Karpas-422 (cell line): ENCODE results near the gene TRIM43. TPM values are rescaled to one million over a fixed set of nuclear protein-coding genes. Genes with fewer than 3 reads are reported as not detected.
"Not testable (repeated sequence)": the region's sequence is repeated elsewhere in the genome, so short reads cannot be mapped to it uniquely, and the experiment has no call there.

Experiments used
- DNase-seq: peaks from one replicate; pipeline ENCODE4 v3.0.0-alpha.2; 2015
- H2AFZ ChIP-seq: fragments of 200-600 bp; sonication (generic); 2 replicates; pipeline ENCODE4 v1.6.1; 2014; ENCODE audit warnings: antibody characterized with exemption, low read length, mixed read lengths
- H3K27ac ChIP-seq: fragments of 200-600 bp; sonication (generic); 2 replicates; pipeline ENCODE4 v1.5.1; 2014; ENCODE audit warnings: mild to moderate bottlenecking, low read length, moderate library complexity
- H3K27me3 ChIP-seq: fragments of 200-600 bp; sonication (generic); 2 replicates; pipeline ENCODE4 v1.6.1; 2014; ENCODE audit warnings: low read length, mixed read lengths
- H3K36me3 ChIP-seq: fragments of 200-600 bp; sonication (generic); 2 replicates; pipeline ENCODE4 v1.6.1; 2014; ENCODE audit warnings: low read length, mixed read lengths; ENCODE audit not compliant: insufficient read depth
- H3K4me1 ChIP-seq: fragments of 200-600 bp; sonication (generic); 2 replicates; pipeline ENCODE4 v1.6.1; 2014; ENCODE audit warnings: mild to moderate bottlenecking, low read length, mixed read lengths
- H3K4me2 ChIP-seq: fragments of 200-600 bp; sonication (generic); 2 replicates; pipeline ENCODE4 v1.6.1; 2014; ENCODE audit warnings: low read length, low read depth, mild to moderate bottlenecking; ENCODE audit not compliant: poor library complexity, severe bottlenecking
- H3K4me3 ChIP-seq: fragments of 200-600 bp; sonication (generic); 2 replicates; pipeline ENCODE4 v1.5.1; 2014; ENCODE audit warnings: mild to moderate bottlenecking, antibody characterized with exemption, low read length, mixed read lengths
- H3K79me2 ChIP-seq: fragments of 200-600 bp; sonication (generic); 2 replicates; pipeline ENCODE4 v1.6.1; 2014; ENCODE audit warnings: mild to moderate bottlenecking, low read length, mixed read lengths
- H3K9ac ChIP-seq: fragments of 200-600 bp; sonication (generic); 2 replicates; pipeline ENCODE4 v1.6.0; 2014; ENCODE audit warnings: low read length
- H3K9me2 ChIP-seq: fragments of 200-600 bp; sonication (generic), shearing (Covaris generic); replicated peaks from 2 replicates; pipeline ENCODE4 v1.6.0; 2014; ENCODE audit warnings: mild to moderate bottlenecking, low read length, moderate library complexity; ENCODE audit not compliant: insufficient read depth
- H3K9me3 ChIP-seq: fragments of 300-700, 200-600 bp; sonication (generic); 2 replicates; pipeline ENCODE4 v1.6.1; 2014; ENCODE audit warnings: low read length, mixed read lengths
- H4K20me1 ChIP-seq: fragments of 200-600 bp; sonication (generic); 2 replicates; pipeline ENCODE4 v1.6.1; 2014; ENCODE audit warnings: mild to moderate bottlenecking, antibody characterized with exemption, low read length, low read depth; ENCODE audit not compliant: insufficient read depth
- total RNA-seq: library from RNA; depleted of rRNA; stranded (reverse); fragments of >200 nt; shearing (Covaris generic); gene quantifications from 2 replicates; pipeline ENCODE4 v1.2.3, GENCODE V29; 2014; ENCODE audit warnings: low replicate concordance

The TRIM43 gene
- total RNA-seq, 1 experiment from 2014 or later: not detected

GRCh38 chr2:95622728-95623127, 30.9 kb downstream of the TRIM43 start:
- not testable (repeated sequence) for H3K36me3 ChIP-seq, H3K4me3 ChIP-seq, H3K9ac ChIP-seq, H3K9me2 ChIP-seq, H3K27me3 ChIP-seq, H3K27ac ChIP-seq, H3K9me3 ChIP-seq, H3K4me2 ChIP-seq, H3K4me1 ChIP-seq, H3K79me2 ChIP-seq, DNase-seq, H2AFZ ChIP-seq, H4K20me1 ChIP-seq

- not testable (repeated sequence) for DNase-seq, H3K27me3 ChIP-seq, H2AFZ ChIP-seq, H4K20me1 ChIP-seq, H3K9me2 ChIP-seq, H3K4me2 ChIP-seq, H3K4me1 ChIP-seq, H3K36me3 ChIP-seq, H3K4me3 ChIP-seq, H3K9me3 ChIP-seq, H3K9ac ChIP-seq, H3K27ac ChIP-seq, H3K79me2 ChIP-seq
Observed at GRCh38 chr2:95630987-95631386, 39.2 kb downstream of the TRIM43 start.

GRCh38 chr2:95633626-95634259, 41.9 kb downstream of the TRIM43 start:
- H3K4me2 ChIP-seq, H4K20me1 ChIP-seq, H3K9ac ChIP-seq, DNase-seq, H2AFZ ChIP-seq, H3K9me3 ChIP-seq, H3K36me3 ChIP-seq, H3K4me3 ChIP-seq, H3K27ac ChIP-seq, H3K9me2 ChIP-seq, H3K4me1 ChIP-seq, H3K79me2 ChIP-seq, H3K27me3 ChIP-seq: not testable (repeated sequence)

GRCh38 chr2:95640515-95641288, 48.9 kb downstream of the TRIM43 start:
- H3K9me2 ChIP-seq, H4K20me1 ChIP-seq, H3K4me3 ChIP-seq, H3K9ac ChIP-seq, H3K36me3 ChIP-seq, H3K79me2 ChIP-seq, H3K27me3 ChIP-seq, H3K4me1 ChIP-seq, H2AFZ ChIP-seq, H3K27ac ChIP-seq, H3K4me2 ChIP-seq, DNase-seq, H3K9me3 ChIP-seq: not testable (repeated sequence)

GRCh38 chr2:95641289-95641575, 49.4 kb downstream of the TRIM43 start:
- not testable (repeated sequence) for H3K9me2 ChIP-seq, DNase-seq, H3K4me2 ChIP-seq, H3K79me2 ChIP-seq, H3K4me3 ChIP-seq, H4K20me1 ChIP-seq, H3K27me3 ChIP-seq, H3K9me3 ChIP-seq, H3K9ac ChIP-seq, H3K36me3 ChIP-seq, H3K27ac ChIP-seq, H3K4me1 ChIP-seq, H2AFZ ChIP-seq

- not testable (repeated sequence) for H3K79me2 ChIP-seq, H3K27me3 ChIP-seq, H4K20me1 ChIP-seq, DNase-seq, H3K36me3 ChIP-seq, H3K4me1 ChIP-seq, H3K4me3 ChIP-seq, H3K9me3 ChIP-seq, H3K4me2 ChIP-seq, H3K27ac ChIP-seq, H3K9me2 ChIP-seq, H2AFZ ChIP-seq, H3K9ac ChIP-seq
Observed at GRCh38 chr2:95641787-95642186, 50.0 kb downstream of the TRIM43 start.

- not testable (repeated sequence) for DNase-seq, H3K9me3 ChIP-seq, H3K4me2 ChIP-seq, H2AFZ ChIP-seq, H3K79me2 ChIP-seq, H4K20me1 ChIP-seq, H3K36me3 ChIP-seq, H3K9ac ChIP-seq, H3K27me3 ChIP-seq, H3K4me3 ChIP-seq, H3K4me1 ChIP-seq, H3K27ac ChIP-seq, H3K9me2 ChIP-seq
Observed at GRCh38 chr2:95642360-95642759, 50.6 kb downstream of the TRIM43 start.

GRCh38 chr2:95642951-95643350, 51.1 kb downstream of the TRIM43 start:
- H3K4me2 ChIP-seq: not testable (repeated sequence)

More at GRCh38 chr2:95642951-95643350, 51.1 kb downstream of the TRIM43 start:
- H3K9me2 ChIP-seq, H3K9ac ChIP-seq, H3K27me3 ChIP-seq, H4K20me1 ChIP-seq, H3K79me2 ChIP-seq, H3K4me3 ChIP-seq, H3K9me3 ChIP-seq, DNase-seq, H2AFZ ChIP-seq, H3K27ac ChIP-seq, H3K4me1 ChIP-seq, H3K36me3 ChIP-seq: not testable (repeated sequence)
